Uterus (tissue), 4 donors: ENCODE measurements around the gene ERI3. TPM values are rescaled to one million over a fixed set of nuclear protein-coding genes. Genes with fewer than 3 reads are reported as not detected.

ENCODE experiments used
- DNase-seq, 2 donors: peaks; one replicate each; pipeline ENCODE4 v3.0.0-alpha.2; 2019 to 2020
- H3K27ac ChIP-seq, 2 donors: fragments of 200-600 bp; sonication (generic); 1 replicate in 1 of 2; 2 replicates in 1 of 2; pipeline ENCODE4 v1.5.1; 2016 to 2018
- H3K27me3 ChIP-seq, 2 donors: fragments of 200-600 bp; sonication (generic); one replicate each; pipeline ENCODE4 v1.5.1; 2018 to 2019; ENCODE audit warnings: control low read depth in 1 of 2
- H3K36me3 ChIP-seq, 2 donors: fragments of 200-600 bp; sonication (generic); one replicate each; pipeline ENCODE4 v1.5.1; 2019; ENCODE audit warnings: control low read depth in 1 of 2
- H3K4me1 ChIP-seq, 2 donors: fragments of 200-600 bp; sonication (generic); one replicate each; pipeline ENCODE4 v1.5.1; 2018 to 2019; ENCODE audit warnings: control low read depth in 1 of 2
- H3K4me3 ChIP-seq, 2 donors: fragments of 200-600 bp; sonication (generic); 1 replicate in 1 of 2; 2 replicates in 1 of 2; pipeline ENCODE4 v1.5.1; 2018 to 2019; ENCODE audit warnings: mild to moderate bottlenecking in 1 of 2
- H3K9me3 ChIP-seq, 2 donors: fragments of 200-600 bp; sonication (generic); one replicate each; pipeline ENCODE4 v1.5.1; 2019; ENCODE audit warnings: control low read depth in 1 of 2
- POLR2A ChIP-seq, 2 donors: fragments of 450-650 bp; IDR thresholded peaks; one replicate each; pipeline ENCODE4 v1.6.1; 2016; ENCODE audit warnings: antibody characterized with exemption in 2 of 2, mild to moderate bottlenecking in 1 of 2, moderate library complexity in 1 of 2
- intact Hi-C: fragments of 100-400 bp; cut with DNase I; formaldehyde crosslinking; loops from one replicate; pipeline ENCODE4 v1.15.1; 2023; ENCODE audit warnings: low total_unique reads
- total RNA-seq, 4 donors: library from RNA; depleted of rRNA in 3 of 4; stranded (reverse); fragments of >200 nt in 3 of 4; gene quantifications; one replicate each; pipeline versions ENCODE4 v1.1.0 to v1.2.4, GENCODE V29; 2014 to 2023
- TF ChIP-seq, protein P1 (sequence below), 4 experiments: fragments of 200-600 bp in 2 of 4; fragments of 450-650 bp in 2 of 4; sonication (generic) in 2 of 4; IDR thresholded peaks; one replicate each; pipeline ENCODE4 v1.5.1; 2016 to 2019; ENCODE audit warnings: antibody characterized with exemption in 4 of 4, mild to moderate bottlenecking in 2 of 4, moderate library complexity in 1 of 4
- donor health status: DM: yes; HTN: yes; CAD: no.

The ERI3 gene
- total RNA-seq, 4 donors from 2014 or later, result 9.5 to 58.2 (median 45.6) TPM

- no peak overlapping the region for H3K27ac ChIP-seq
- TF ChIP-seq, protein P1, sequence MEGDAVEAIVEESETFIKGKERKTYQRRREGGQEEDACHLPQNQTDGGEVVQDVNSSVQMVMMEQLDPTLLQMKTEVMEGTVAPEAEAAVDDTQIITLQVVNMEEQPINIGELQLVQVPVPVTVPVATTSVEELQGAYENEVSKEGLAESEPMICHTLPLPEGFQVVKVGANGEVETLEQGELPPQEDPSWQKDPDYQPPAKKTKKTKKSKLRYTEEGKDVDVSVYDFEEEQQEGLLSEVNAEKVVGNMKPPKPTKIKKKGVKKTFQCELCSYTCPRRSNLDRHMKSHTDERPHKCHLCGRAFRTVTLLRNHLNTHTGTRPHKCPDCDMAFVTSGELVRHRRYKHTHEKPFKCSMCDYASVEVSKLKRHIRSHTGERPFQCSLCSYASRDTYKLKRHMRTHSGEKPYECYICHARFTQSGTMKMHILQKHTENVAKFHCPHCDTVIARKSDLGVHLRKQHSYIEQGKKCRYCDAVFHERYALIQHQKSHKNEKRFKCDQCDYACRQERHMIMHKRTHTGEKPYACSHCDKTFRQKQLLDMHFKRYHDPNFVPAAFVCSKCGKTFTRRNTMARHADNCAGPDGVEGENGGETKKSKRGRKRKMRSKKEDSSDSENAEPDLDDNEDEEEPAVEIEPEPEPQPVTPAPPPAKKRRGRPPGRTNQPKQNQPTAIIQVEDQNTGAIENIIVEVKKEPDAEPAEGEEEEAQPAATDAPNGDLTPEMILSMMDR (IDR thresholded peaks at IDR 0.05), result peak; percentile 53 to 69 (median 58)
- TF ChIP-seq POLR2A (IDR thresholded peaks at IDR 0.05), result no peak
- H3K4me3 ChIP-seq, result no peak overlapping the region
- no peaks in the 10 kb centered on the region for H3K36me3 ChIP-seq
- intact Hi-C loops, result no loop called here
- no peaks in the 10 kb centered on the region for H3K4me1 ChIP-seq
- H3K9me3 ChIP-seq, result no peaks in the 10 kb centered on the region
- peak; percentile 22 to 28 for DNase-seq
- H3K27me3 ChIP-seq, result no peaks in the 10 kb centered on the region
These were observed 36.7 kb downstream of the ERI3 start for GRCh38 chr1:44318097-44319088.

DNA sequence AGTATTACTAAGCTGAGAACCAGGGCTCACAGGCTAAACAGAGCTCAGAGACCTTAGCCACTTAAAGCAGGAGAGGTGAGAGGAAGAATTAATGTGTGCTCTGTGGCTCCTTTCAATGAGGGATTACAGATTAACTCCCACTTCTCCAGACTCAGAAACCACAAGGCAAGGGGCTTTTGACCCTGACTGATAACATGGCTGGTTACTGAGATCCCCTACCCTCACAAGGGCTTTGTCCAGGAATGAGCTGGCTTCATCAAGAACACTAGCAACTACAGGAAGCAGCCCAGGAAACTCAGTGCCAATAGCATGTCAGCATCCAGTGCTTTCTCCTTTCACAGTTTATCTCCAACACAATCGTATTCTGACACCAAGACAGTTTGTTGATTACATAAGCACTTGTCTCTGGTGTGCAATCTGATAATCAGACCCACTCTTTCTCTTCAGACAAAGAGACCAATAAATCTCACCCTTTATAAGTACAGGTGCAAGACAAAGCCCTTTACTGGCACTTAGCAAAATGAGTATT is 38.8 kb downstream of the ERI3 start:
- no peak for DNase-seq
- Histone ChIP-seq H3K4me3 (no peak overlapping the region), H3K9me3 (no peaks in the 10 kb centered on the region), H3K27ac (no peak overlapping the region), H3K4me1 (no peaks in the 10 kb centered on the region), H3K36me3 (no peaks in the 10 kb centered on the region), H3K27me3 (no peaks in the 10 kb centered on the region)
- intact Hi-C loops, result no loop called here
- TF ChIP-seq POLR2A (IDR thresholded peaks at IDR 0.05), result no peak
- TF ChIP-seq, protein P1 (IDR thresholded peaks at IDR 0.05), result no peak

- Histone ChIP-seq H3K4me1 (no peaks in the 10 kb centered on the region), H3K9me3 (no peaks in the 10 kb centered on the region), H3K36me3 (no peaks in the 10 kb centered on the region), H3K27ac (no peak overlapping the region), H3K4me3 (no peak overlapping the region), H3K27me3 (no peaks in the 10 kb centered on the region)
- TF ChIP-seq, protein P1 (IDR thresholded peaks at IDR 0.05), result no peak
- no peak for TF ChIP-seq POLR2A (IDR thresholded peaks at IDR 0.05)
- intact Hi-C loops, result no loop called here
- DNase-seq, result no peak
These were observed 39.5 kb downstream of the ERI3 start for GRCh38 chr1:44315521-44315920.

GRCh38 chr1:44314452-44314851 is 40.6 kb downstream of the ERI3 start:
- H3K27me3 ChIP-seq, result no peaks in the 10 kb centered on the region
- no peak overlapping the region for H3K4me3 ChIP-seq
- no peak overlapping the region for H3K27ac ChIP-seq
- H3K36me3 ChIP-seq, result no peaks in the 10 kb centered on the region
- no peak for DNase-seq
- TF ChIP-seq, protein P1 (IDR thresholded peaks at IDR 0.05), result no peak
- no peak for TF ChIP-seq POLR2A (IDR thresholded peaks at IDR 0.05)
- intact Hi-C loops, result no loop called here
- no peaks in the 10 kb centered on the region for H3K4me1 ChIP-seq
- no peaks in the 10 kb centered on the region for H3K9me3 ChIP-seq
